Measurements from ENCODE around the gene FBRSL1. TPM values are rescaled to one million over a fixed set of nuclear protein-coding genes. Genes with fewer than 3 reads are reported as not detected.

The FBRSL1 gene
- total and polyA plus RNA-seq, 4 donors: 2.5 to 35.5 (median 5.6) TPM

DNA sequence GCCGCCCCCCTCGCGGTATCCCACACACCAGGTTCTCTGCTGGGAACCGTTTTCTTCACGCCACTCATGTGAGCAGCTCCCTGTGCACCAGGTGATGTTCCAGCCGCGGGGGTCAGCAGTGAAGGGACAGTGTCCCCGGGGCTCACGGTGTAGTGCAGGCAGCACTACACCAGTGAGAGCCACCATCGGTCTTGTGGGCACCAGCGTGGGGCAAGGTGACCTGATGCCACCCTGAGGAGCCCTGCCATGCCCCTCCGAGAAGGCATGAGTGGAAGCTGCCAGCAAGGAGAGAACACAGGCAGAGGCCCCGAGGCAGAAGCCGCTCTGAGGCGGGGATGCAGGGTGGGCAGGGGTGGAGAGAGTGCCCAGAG lies 11.5 kb upstream of the FBRSL1 start:
- Histone ChIP-seq H3K27ac (ENCODE audit: low read depth in 1 of 2, low read length in 2 of 2) (no peak overlapping the region), H3K36me3 (ENCODE audit: control insufficient read depth in 4 of 4, insufficient read depth in 3 of 4, low read depth in 1 of 4, low read length in 3 of 4) (no peaks in the 10 kb centered on the region), H3K9ac (ENCODE audit: low read depth in 1 of 2, low read length in 2 of 2) (no peak overlapping the region), H3K27me3 (ENCODE audit: control insufficient read depth in 4 of 4, insufficient read depth in 4 of 4, low read length in 3 of 4) (no peaks in the 10 kb centered on the region), H3K9me3 (ENCODE audit: control insufficient read depth in 4 of 4, low read length in 3 of 4) (no peaks in the 10 kb centered on the region), H3K4me1 (ENCODE audit: control insufficient read depth in 4 of 4, insufficient read depth in 4 of 4, low read length in 3 of 4) (no peaks in the 10 kb centered on the region), H3K4me3 (ENCODE audit: low read depth in 1 of 3, low read length in 3 of 3) (no peak overlapping the region)
- WGBS: 92% methylated on average over 15 of the region's 15 CpGs
- DNase-seq (ENCODE audit: low spot score): no peak
- no peak for TF ChIP-seq FOXA2 (IDR thresholded peaks at IDR 0.05)
- no peak for TF ChIP-seq HNF4A (conservative IDR thresholded peaks at IDR 0.05)
- TF ChIP-seq FOXA1 (IDR thresholded peaks at IDR 0.05): no peak
- TF ChIP-seq RXRA (IDR thresholded peaks at IDR 0.05): no peak
- no peak for TF ChIP-seq JUND (IDR thresholded peaks at IDR 0.05)
- TF ChIP-seq, protein P1, sequence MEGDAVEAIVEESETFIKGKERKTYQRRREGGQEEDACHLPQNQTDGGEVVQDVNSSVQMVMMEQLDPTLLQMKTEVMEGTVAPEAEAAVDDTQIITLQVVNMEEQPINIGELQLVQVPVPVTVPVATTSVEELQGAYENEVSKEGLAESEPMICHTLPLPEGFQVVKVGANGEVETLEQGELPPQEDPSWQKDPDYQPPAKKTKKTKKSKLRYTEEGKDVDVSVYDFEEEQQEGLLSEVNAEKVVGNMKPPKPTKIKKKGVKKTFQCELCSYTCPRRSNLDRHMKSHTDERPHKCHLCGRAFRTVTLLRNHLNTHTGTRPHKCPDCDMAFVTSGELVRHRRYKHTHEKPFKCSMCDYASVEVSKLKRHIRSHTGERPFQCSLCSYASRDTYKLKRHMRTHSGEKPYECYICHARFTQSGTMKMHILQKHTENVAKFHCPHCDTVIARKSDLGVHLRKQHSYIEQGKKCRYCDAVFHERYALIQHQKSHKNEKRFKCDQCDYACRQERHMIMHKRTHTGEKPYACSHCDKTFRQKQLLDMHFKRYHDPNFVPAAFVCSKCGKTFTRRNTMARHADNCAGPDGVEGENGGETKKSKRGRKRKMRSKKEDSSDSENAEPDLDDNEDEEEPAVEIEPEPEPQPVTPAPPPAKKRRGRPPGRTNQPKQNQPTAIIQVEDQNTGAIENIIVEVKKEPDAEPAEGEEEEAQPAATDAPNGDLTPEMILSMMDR (IDR thresholded peaks at IDR 0.05; ENCODE audit: low read depth, low read length, missing input control): no peak
- TF ChIP-seq NR2F2 (IDR thresholded peaks at IDR 0.05): no peak
- no peak for TF ChIP-seq RAD21 (IDR thresholded peaks at IDR 0.05)
- TF ChIP-seq HNF4G (IDR thresholded peaks at IDR 0.05): no peak
- no peak for TF ChIP-seq EGR1 (IDR thresholded peaks at IDR 0.05; ENCODE audit: low read depth in 2 of 2)
- TF ChIP-seq, protein P2, sequence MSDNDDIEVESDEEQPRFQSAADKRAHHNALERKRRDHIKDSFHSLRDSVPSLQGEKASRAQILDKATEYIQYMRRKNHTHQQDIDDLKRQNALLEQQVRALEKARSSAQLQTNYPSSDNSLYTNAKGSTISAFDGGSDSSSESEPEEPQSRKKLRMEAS (IDR thresholded peaks at IDR 0.05): no peak
- no peak for TF ChIP-seq YY1 (IDR thresholded peaks at IDR 0.05)
- TF ChIP-seq, protein P3, sequence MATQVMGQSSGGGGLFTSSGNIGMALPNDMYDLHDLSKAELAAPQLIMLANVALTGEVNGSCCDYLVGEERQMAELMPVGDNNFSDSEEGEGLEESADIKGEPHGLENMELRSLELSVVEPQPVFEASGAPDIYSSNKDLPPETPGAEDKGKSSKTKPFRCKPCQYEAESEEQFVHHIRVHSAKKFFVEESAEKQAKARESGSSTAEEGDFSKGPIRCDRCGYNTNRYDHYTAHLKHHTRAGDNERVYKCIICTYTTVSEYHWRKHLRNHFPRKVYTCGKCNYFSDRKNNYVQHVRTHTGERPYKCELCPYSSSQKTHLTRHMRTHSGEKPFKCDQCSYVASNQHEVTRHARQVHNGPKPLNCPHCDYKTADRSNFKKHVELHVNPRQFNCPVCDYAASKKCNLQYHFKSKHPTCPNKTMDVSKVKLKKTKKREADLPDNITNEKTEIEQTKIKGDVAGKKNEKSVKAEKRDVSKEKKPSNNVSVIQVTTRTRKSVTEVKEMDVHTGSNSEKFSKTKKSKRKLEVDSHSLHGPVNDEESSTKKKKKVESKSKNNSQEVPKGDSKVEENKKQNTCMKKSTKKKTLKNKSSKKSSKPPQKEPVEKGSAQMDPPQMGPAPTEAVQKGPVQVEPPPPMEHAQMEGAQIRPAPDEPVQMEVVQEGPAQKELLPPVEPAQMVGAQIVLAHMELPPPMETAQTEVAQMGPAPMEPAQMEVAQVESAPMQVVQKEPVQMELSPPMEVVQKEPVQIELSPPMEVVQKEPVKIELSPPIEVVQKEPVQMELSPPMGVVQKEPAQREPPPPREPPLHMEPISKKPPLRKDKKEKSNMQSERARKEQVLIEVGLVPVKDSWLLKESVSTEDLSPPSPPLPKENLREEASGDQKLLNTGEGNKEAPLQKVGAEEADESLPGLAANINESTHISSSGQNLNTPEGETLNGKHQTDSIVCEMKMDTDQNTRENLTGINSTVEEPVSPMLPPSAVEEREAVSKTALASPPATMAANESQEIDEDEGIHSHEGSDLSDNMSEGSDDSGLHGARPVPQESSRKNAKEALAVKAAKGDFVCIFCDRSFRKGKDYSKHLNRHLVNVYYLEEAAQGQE (IDR thresholded peaks at IDR 0.05): no peak
- TF ChIP-seq TAF1 (conservative IDR thresholded peaks at IDR 0.05): no peak

DNA sequence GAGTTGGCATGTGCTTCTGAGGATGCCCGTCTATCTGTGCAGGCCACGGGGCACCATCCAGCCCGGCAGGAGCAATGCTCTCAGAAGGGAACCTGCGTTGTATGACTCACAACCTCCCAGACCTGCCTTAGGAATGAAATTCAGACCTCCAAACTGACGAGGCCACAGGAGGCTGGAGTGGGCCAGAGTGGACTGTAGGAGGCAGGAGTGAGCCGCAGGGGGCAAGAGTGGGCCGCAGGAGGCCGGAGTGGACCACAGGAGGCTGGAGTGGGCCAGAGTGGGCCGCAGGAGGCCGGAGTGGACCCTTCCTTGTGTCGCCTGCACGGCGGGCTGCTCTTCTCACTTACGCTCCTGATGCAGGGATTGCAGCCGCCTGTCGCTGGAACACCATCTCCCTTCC lies 11.1 kb upstream of the FBRSL1 start:
- no peak for DNase-seq (ENCODE audit: low spot score)
- H3K9ac ChIP-seq (ENCODE audit: low read depth in 1 of 2, low read length in 2 of 2): no peak overlapping the region
- no peak overlapping the region for H3K4me3 ChIP-seq (ENCODE audit: low read depth in 1 of 3, low read length in 3 of 3)
- no peaks in the 10 kb centered on the region for H3K36me3 ChIP-seq (ENCODE audit: control insufficient read depth in 4 of 4, insufficient read depth in 3 of 4, low read depth in 1 of 4, low read length in 3 of 4)
- H3K27me3 ChIP-seq (ENCODE audit: control insufficient read depth in 4 of 4, insufficient read depth in 4 of 4, low read length in 3 of 4): no peaks in the 10 kb centered on the region
- no peak overlapping the region for H3K27ac ChIP-seq (ENCODE audit: low read depth in 1 of 2, low read length in 2 of 2)
- no peak for TF ChIP-seq RAD21 (IDR thresholded peaks at IDR 0.05)
- no peak for TF ChIP-seq SP1 (IDR thresholded peaks at IDR 0.05)
- no peaks in the 10 kb centered on the region for H3K9me3 ChIP-seq (ENCODE audit: control insufficient read depth in 4 of 4, low read length in 3 of 4)
- H3K4me1 ChIP-seq (ENCODE audit: control insufficient read depth in 4 of 4, insufficient read depth in 4 of 4, low read length in 3 of 4): no peaks in the 10 kb centered on the region
- WGBS: 85% methylated on average over 16 of the region's 16 CpGs

DNA sequence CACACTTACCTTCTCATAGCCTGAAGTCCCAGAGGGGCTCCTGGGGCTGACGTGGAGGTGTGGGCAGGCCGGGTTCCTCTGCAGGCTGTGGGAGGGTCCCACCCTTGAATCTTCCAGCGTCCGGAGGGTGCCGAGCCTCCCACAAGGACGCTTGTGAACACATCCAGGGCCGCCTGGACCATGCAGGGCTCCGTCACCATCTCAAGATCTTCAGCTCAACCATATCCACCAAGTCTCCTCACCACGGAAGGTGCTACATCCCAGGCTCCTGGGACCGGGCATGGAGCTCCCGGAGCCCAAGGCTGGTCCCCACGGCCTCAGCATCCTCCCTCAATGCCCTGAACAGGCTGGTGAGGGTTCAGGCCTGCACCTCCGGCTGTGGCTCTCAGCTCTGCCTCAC lies 10.7 kb upstream of the FBRSL1 start:
- 89% methylated on average over 13 of the region's 13 CpGs for WGBS
- TF ChIP-seq, protein P1 (IDR thresholded peaks at IDR 0.05; ENCODE audit: low read depth, low read length, missing input control): no peak
- no peaks in the 10 kb centered on the region for H3K9me3 ChIP-seq (ENCODE audit: control insufficient read depth in 4 of 4, low read length in 3 of 4)
- no peaks in the 10 kb centered on the region for H3K27me3 ChIP-seq (ENCODE audit: control insufficient read depth in 4 of 4, insufficient read depth in 4 of 4, low read length in 3 of 4)
- H3K36me3 ChIP-seq (ENCODE audit: control insufficient read depth in 4 of 4, insufficient read depth in 3 of 4, low read depth in 1 of 4, low read length in 3 of 4): no peaks in the 10 kb centered on the region
- H3K4me3 ChIP-seq (ENCODE audit: low read depth in 1 of 3, low read length in 3 of 3): no peak overlapping the region
- no peak for DNase-seq (ENCODE audit: low spot score)
- H3K27ac ChIP-seq (ENCODE audit: low read depth in 1 of 2, low read length in 2 of 2): no peak overlapping the region
- no peak overlapping the region for H3K9ac ChIP-seq (ENCODE audit: low read depth in 1 of 2, low read length in 2 of 2)
- H3K4me1 ChIP-seq (ENCODE audit: control insufficient read depth in 4 of 4, insufficient read depth in 4 of 4, low read length in 3 of 4): no peaks in the 10 kb centered on the region

All from liver (tissue), 9 donors.